ENCODE data around the gene S1PR5.

The S1PR5 gene

DNA sequence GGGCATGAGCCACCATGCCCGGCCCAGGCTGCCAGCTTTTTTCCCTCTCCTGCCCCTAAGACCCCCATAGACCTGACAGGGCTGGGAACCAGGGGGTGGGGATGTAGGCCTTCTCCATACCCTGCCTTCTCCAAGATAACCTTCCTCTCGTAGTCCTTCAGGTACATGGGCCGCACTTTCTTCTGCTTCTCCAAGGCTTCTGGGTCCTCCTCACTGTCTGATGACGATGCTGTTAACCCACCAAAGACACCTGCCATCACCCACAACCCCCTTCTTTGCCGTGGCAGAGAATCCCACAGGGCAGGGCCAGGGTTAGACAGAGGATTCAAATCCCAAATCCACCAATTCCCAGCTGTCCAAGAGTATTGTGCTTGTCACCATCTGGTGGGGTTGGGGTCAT is 45.4 kb upstream of the S1PR5 start:
- Histone ChIP-seq H3K27me3 (ENCODE audit: insufficient read depth, low read depth, severe bottlenecking) (no peaks in the 10 kb centered on the region), H3K4me3 (ENCODE audit: low read depth, low read length) (no peak overlapping the region), H3K36me3 (peaks cover 84% of the 10 kb centered on the region), H3K27ac (peak overlapping the region; percentile 98; the same call in 1 of the 2 replicates), H3K9me3 (ENCODE audit: severe bottlenecking) (no peaks in the 10 kb centered on the region)
- TF ChIP-seq, protein P1, sequence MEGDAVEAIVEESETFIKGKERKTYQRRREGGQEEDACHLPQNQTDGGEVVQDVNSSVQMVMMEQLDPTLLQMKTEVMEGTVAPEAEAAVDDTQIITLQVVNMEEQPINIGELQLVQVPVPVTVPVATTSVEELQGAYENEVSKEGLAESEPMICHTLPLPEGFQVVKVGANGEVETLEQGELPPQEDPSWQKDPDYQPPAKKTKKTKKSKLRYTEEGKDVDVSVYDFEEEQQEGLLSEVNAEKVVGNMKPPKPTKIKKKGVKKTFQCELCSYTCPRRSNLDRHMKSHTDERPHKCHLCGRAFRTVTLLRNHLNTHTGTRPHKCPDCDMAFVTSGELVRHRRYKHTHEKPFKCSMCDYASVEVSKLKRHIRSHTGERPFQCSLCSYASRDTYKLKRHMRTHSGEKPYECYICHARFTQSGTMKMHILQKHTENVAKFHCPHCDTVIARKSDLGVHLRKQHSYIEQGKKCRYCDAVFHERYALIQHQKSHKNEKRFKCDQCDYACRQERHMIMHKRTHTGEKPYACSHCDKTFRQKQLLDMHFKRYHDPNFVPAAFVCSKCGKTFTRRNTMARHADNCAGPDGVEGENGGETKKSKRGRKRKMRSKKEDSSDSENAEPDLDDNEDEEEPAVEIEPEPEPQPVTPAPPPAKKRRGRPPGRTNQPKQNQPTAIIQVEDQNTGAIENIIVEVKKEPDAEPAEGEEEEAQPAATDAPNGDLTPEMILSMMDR (IDR thresholded peaks at IDR 0.05; ENCODE audit: low read depth, low read length) = no peak
- no peak for DNase-seq

DNA sequence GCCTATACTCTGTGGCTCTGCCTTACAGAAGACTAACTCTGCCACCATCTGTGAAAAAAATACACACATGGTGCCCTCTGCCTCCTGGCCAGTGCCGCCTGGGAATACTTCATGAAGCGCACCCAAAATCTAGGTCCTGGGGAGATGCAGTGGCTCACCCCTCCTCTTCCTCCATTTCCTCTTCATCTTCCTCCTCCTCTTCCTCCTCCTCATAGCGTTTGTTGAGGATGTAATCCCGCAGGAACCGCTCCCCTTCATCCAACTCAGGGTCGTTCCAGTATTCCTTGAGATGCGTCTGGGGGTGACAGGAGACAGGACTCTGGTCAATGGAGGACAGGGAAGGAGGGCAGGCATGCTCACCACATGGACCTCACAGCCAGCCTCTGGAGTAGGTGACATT is 42.9 kb upstream of the S1PR5 start:
- TF ChIP-seq, protein P1 (IDR thresholded peaks at IDR 0.05; ENCODE audit: low read depth, low read length) = no peak
- Histone ChIP-seq H3K36me3 (peaks cover 96% of the 10 kb centered on the region), H3K4me3 (ENCODE audit: low read depth, low read length) (no peak overlapping the region), H3K27ac (no peak overlapping the region), H3K9me3 (ENCODE audit: severe bottlenecking) (no peaks in the 10 kb centered on the region), H3K27me3 (ENCODE audit: insufficient read depth, low read depth, severe bottlenecking) (no peaks in the 10 kb centered on the region)
- no peak for DNase-seq

GRCh38 chr19:10557603-10558197 is 40.5 kb upstream of the S1PR5 start:
- H3K36me3 ChIP-seq = peaks cover 100% of the 10 kb centered on the region
- no peaks in the 10 kb centered on the region for H3K9me3 ChIP-seq (ENCODE audit: severe bottlenecking)
- H3K4me3 ChIP-seq (ENCODE audit: low read depth, low read length) = no peak overlapping the region
- no peak overlapping the region for H3K27ac ChIP-seq
- TF ChIP-seq, protein P1 (IDR thresholded peaks at IDR 0.05; ENCODE audit: low read depth, low read length) = no peak
- H3K27me3 ChIP-seq (ENCODE audit: insufficient read depth, low read depth, severe bottlenecking) = no peaks in the 10 kb centered on the region
- no peak for DNase-seq

- TF ChIP-seq, protein P1 (IDR thresholded peaks at IDR 0.05; ENCODE audit: low read depth, low read length) = no peak
- Histone ChIP-seq H3K36me3 (peaks cover 99% of the 10 kb centered on the region), H3K4me3 (ENCODE audit: low read depth, low read length) (no peak overlapping the region), H3K9me3 (ENCODE audit: severe bottlenecking) (no peaks in the 10 kb centered on the region), H3K27me3 (ENCODE audit: insufficient read depth, low read depth, severe bottlenecking) (no peaks in the 10 kb centered on the region), H3K27ac (peak overlapping the region; percentile 28; the same call in 1 of the 2 replicates)
- no peak for DNase-seq
These were observed 38.3 kb upstream of the S1PR5 start for GRCh38 chr19:10555610-10555973.

DNA sequence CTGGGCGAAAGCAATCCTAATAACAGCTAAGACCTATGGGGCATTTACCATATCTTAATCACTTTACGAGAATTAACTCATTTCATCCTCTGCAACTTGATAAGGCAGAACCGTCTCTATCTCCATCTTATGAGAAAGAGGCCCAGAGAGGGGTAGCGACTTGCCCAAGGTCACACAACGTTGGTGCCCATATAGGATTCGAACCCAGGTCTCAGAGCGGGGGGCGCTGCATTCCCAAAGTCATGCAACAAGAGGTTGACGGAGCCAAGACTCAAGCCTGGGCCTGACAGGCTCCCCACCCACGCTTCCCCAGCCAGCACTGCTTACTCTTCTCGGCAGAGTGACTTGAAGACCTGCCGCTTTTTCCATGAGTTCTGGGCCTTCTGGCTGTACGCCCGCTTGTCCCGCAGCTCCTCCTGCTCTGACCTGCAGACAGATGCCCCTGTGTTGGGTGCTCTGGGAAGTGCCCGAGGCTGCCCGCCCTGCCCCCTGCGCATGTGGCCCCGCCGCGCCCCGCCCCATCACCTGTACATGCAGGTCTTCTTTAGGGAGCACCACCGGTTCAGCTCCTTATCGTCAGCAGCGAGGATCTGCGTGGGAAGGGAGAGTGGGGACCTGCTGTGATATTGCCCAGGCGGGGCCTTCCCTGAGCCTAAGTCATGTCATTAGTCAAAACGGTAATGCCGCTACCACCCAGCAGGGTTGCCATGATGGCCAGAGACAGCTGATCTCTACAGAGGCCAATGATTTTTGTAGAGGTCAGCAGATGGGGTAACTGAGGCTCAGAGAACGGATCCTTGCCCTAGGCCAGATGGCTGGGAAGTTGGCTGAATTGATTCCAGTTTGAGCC is 37.7 kb upstream of the S1PR5 start:
- no peaks in the 10 kb centered on the region for H3K9me3 ChIP-seq (ENCODE audit: severe bottlenecking)
- peak; percentile 33 for DNase-seq
- no peak overlapping the region for H3K4me3 ChIP-seq (ENCODE audit: low read depth, low read length)
- H3K36me3 ChIP-seq = peaks cover 99% of the 10 kb centered on the region
- TF ChIP-seq, protein P1 (IDR thresholded peaks at IDR 0.05; ENCODE audit: low read depth, low read length) = 0 out of 2 replicates have a peak, but pooled peaks have one; percentile 8
- no peak overlapping the region for H3K27ac ChIP-seq
- H3K27me3 ChIP-seq (ENCODE audit: insufficient read depth, low read depth, severe bottlenecking) = no peaks in the 10 kb centered on the region
